ENCODE data around the gene HSF4. TPM values are rescaled to one million over a fixed set of nuclear protein-coding genes. Genes with fewer than 3 reads are reported as not detected.
"Not testable (repeated sequence)": the region's sequence is repeated elsewhere in the genome, so short reads cannot be mapped to it uniquely, and the experiment has no call there.

Gene HSF4
- total RNA-seq, 3 donors from 2014 or later, result 26.0 to 113 (median 64.4) TPM

- DNase-seq, result no peak
Observed at GRCh38 chr16:67120025-67120424, 44.5 kb upstream of the HSF4 start.

GRCh38 chr16:67122799-67123198 lies 41.7 kb upstream of the HSF4 start:
- ATAC-seq; H3K4me3 ChIP-seq; H3K4me1 ChIP-seq (ENCODE audit: low read depth); H3K36me3 ChIP-seq (ENCODE audit: low read depth); intact Hi-C loops (cut with DNase I, micrococcal nuclease); H3K9me3 ChIP-seq; DNase-seq: not testable (repeated sequence)

More at GRCh38 chr16:67120025-67120424, 44.5 kb upstream of the HSF4 start:
- Histone ChIP-seq H3K9me3 (no peaks in the 10 kb centered on the region), H3K4me3 (no peak overlapping the region), H3K4me1 (ENCODE audit: low read depth) (no peaks in the 10 kb centered on the region), H3K36me3 (ENCODE audit: low read depth) (no peaks in the 10 kb centered on the region)
- intact Hi-C loops (cut with DNase I, micrococcal nuclease), result no loop called here
- no peak for TF ChIP-seq CTCF (IDR thresholded peaks at IDR 0.05)
- no peak for ATAC-seq

- no peaks in the 10 kb centered on the region for H3K36me3 ChIP-seq (ENCODE audit: low read depth)
- no peak overlapping the region for H3K4me3 ChIP-seq
- intact Hi-C loops (cut with DNase I, micrococcal nuclease), result no loop called here
- DNase-seq, result no peak
- no peak for TF ChIP-seq CTCF (IDR thresholded peaks at IDR 0.05)
- ATAC-seq, result no peak
- H3K9me3 ChIP-seq, result no peaks in the 10 kb centered on the region
- H3K4me1 ChIP-seq (ENCODE audit: low read depth), result no peaks in the 10 kb centered on the region
Observed at GRCh38 chr16:67128417-67128816, 36.1 kb upstream of the HSF4 start.

- intact Hi-C loops (cut with DNase I, micrococcal nuclease), result no loop called here
- ATAC-seq, result no peak
- H3K36me3 ChIP-seq (ENCODE audit: low read depth), result no peaks in the 10 kb centered on the region
Observed at GRCh38 chr16:67128887-67129286, 35.7 kb upstream of the HSF4 start.

GRCh38 chr16:67129422-67129821 lies 35.1 kb upstream of the HSF4 start:
- no peaks in the 10 kb centered on the region for H3K9me3 ChIP-seq
- ATAC-seq (no peak), DNase-seq (no peak)
- no peaks in the 10 kb centered on the region for H3K36me3 ChIP-seq (ENCODE audit: low read depth)
- H3K4me3 ChIP-seq, result no peak overlapping the region
- no peaks in the 10 kb centered on the region for H3K4me1 ChIP-seq (ENCODE audit: low read depth)
- TF ChIP-seq CTCF (IDR thresholded peaks at IDR 0.05), result no peak
- intact Hi-C loops (cut with DNase I, micrococcal nuclease), result no loop called here

More at GRCh38 chr16:67128887-67129286, 35.7 kb upstream of the HSF4 start:
- Histone ChIP-seq H3K4me3 (no peak overlapping the region), H3K9me3 (no peaks in the 10 kb centered on the region), H3K4me1 (ENCODE audit: low read depth) (no peaks in the 10 kb centered on the region)
- no peak for TF ChIP-seq CTCF (IDR thresholded peaks at IDR 0.05)
- DNase-seq, result no peak

- TF ChIP-seq CTCF (IDR thresholded peaks at IDR 0.05), result no peak
- Histone ChIP-seq H3K9me3 (no peaks in the 10 kb centered on the region), H3K4me3 (no peak overlapping the region), H3K36me3 (ENCODE audit: low read depth) (peaks cover 9% of the 10 kb centered on the region), H3K4me1 (ENCODE audit: low read depth) (no peaks in the 10 kb centered on the region)
- ATAC-seq (no peak), DNase-seq (no peak)
- intact Hi-C loops (cut with DNase I, micrococcal nuclease), result no loop called here
Observed at GRCh38 chr16:67137605-67138004, 26.9 kb upstream of the HSF4 start.

Measured in mucosa of descending colon (tissue), 3 donors.